Measurements from ENCODE around the gene PTCD1.

- TF ChIP-seq CTCF (optimal IDR thresholded peaks at IDR 0.05 in 1 of 3, IDR thresholded peaks at IDR 0.05 in 1 of 3, conservative IDR thresholded peaks at IDR 0.05 in 1 of 3; ENCODE audit: extremely low read depth in 1 of 3, insufficient read depth in 2 of 3, low read length in 3 of 3) (no peak), EZH2 (IDR thresholded peaks at IDR 0.05; ENCODE audit: low read length) (no peak)
Observed at GRCh38 chr7:99453105-99453504, 14.5 kb upstream of the PTCD1 start.
